GM12875 (cell line): ENCODE measurements around the gene OLFM2.

Experiments used
- H3K4me3 ChIP-seq: one replicate; pipeline ENCODE4 v1.5.1; 2011; ENCODE audit warnings: low read depth, low read length, control low read depth
- CTCF ChIP-seq: IDR thresholded peaks from 2 replicates; pipeline ENCODE4 v1.5.1; 2011; ENCODE audit warnings: low read depth, mild to moderate bottlenecking, control low read depth, inconsistent platforms, low read length, moderate library complexity, borderline replicate concordance; ENCODE audit not compliant: insufficient read depth

OLFM2 gene

GRCh38 chr19:9863759-9864158 is 72.6 kb downstream of the OLFM2 start:
- H3K4me3 ChIP-seq = no peak overlapping the region
- TF ChIP-seq CTCF = no peak

- no peak overlapping the region for H3K4me3 ChIP-seq
- no peak for TF ChIP-seq CTCF
Observed at GRCh38 chr19:9862938-9863337, 73.4 kb downstream of the OLFM2 start.

GRCh38 chr19:9861503-9861902 is 74.8 kb downstream of the OLFM2 start:
- H3K4me3 ChIP-seq = no peak overlapping the region
- no peak for TF ChIP-seq CTCF

- no peak for TF ChIP-seq CTCF
- H3K4me3 ChIP-seq = no peak overlapping the region
Observed at GRCh38 chr19:9860407-9860806, 75.9 kb downstream of the OLFM2 start.

GRCh38 chr19:9858766-9859165 is 77.5 kb downstream of the OLFM2 start:
- no peak overlapping the region for H3K4me3 ChIP-seq
- TF ChIP-seq CTCF = no peak

GRCh38 chr19:9857920-9858746 is 78.2 kb downstream of the OLFM2 start:
- TF ChIP-seq CTCF = no peak
- no peak overlapping the region for H3K4me3 ChIP-seq

GRCh38 chr19:9857076-9857721 is 79.1 kb downstream of the OLFM2 start:
- no peak for TF ChIP-seq CTCF
- no peak overlapping the region for H3K4me3 ChIP-seq
